Umbilical cord (tissue), 2 donors: ENCODE results near the gene PPM1H. TPM values are rescaled to one million over a fixed set of nuclear protein-coding genes. Genes with fewer than 3 reads are reported as not detected.

Experiments used
- DNase-seq: peaks from one replicate; pipeline ENCODE4 v3.0.0-alpha.2; 2015; ENCODE audit warnings: low spot score
- total RNA-seq: library from RNA; depleted of rRNA; stranded (reverse); fragments of >200 nt; gene quantifications from one replicate; pipeline ENCODE4 v1.2.3, GENCODE V29; 2014; ENCODE audit warnings: low replicate concordance; ENCODE audit not compliant: insufficient read depth

PPM1H gene
- total RNA-seq, 1 donor from 2014 or later: 1.9 TPM

DNA sequence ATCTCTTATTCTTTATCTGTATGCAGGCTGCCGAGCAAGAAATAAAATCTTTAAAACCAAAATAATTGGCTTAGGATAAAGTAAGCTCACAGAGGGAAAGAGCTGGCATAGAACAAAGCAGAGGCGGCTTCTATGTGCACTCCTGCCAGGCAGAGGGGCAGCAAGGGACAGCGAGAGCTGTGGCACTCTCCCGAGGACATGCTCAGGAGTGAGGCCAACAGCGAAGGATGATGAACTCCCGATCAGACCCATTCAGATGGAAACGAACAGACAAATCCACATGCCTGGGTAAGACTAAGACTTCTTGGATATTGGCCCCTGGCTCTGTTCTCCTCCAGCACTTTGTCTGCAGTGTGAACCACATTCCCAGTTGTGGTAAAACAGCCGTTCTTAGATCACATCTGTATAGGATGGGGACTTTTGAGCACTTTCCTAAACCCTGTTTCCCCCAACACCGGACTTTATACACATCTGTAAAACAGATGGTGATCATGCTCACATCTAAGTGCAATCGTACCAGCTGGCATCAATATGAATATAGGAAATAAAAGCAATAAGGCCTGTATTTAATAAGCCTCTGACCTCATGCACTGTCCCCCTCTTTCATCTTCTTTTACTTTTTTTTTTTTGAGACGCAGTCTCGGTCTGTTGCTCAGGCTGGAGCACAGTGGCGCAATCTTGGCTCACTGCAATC is 134.1 kb downstream of the PPM1H start:
- DNase-seq: no peak

DNA sequence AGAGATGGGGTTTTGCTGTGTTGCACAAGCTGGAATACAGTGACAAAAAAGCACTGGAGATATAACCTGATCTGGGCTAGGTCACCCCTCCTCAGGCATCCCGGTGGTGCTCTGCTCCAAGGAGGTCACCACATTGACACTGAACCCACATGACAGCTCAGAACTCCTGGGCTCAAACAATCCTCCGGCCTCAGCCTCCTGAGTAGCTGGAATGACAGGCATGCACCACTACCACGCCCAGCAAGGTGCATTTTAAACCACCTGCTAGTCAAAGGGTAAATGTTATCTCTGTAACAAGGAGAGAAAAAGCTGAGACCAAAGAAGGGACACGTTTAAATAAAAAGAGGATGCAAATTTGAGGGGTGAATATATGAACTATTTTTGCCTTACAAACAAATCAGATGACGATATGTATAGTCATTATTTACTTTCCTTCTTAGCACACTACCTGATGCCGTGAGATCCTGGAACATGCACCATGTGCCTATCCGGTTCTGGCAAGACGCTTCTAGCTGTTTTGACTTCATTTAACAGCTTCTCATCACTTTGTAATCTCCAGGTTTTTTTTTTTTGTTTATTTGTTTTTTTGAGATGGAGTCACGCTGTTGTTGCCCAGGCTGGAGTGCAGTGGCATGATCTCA is 135.1 kb downstream of the PPM1H start:
- DNase-seq: no peak

DNA sequence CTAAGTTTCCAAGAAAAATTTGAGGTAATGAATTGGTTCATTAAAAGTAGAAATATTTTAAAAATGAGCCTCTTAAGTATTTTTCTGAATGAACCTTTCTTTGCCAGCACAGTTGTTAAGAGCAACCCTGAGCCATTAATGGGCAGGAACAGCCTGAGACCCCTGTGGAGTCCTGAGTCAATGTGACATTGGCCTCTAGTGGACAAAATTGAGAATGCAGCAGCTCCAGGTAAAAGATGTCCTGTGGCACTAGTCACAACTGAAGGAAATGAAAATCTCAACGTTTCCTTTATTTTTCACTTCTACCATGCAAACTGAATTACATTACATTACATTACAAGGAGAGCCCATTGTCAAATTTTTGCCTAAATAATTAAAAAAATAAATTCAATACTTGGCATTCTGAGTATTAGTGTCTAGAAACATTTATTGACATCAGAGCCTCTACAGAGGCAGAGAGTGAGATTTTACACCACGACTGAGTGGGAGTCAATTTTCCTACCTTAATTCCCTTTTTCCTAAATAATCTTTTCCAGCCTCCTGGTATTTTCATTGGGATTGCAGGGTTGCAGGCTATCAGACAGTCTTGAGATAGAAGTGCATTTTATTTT is 135.7 kb downstream of the PPM1H start:
- DNase-seq: peak; percentile 80

DNA sequence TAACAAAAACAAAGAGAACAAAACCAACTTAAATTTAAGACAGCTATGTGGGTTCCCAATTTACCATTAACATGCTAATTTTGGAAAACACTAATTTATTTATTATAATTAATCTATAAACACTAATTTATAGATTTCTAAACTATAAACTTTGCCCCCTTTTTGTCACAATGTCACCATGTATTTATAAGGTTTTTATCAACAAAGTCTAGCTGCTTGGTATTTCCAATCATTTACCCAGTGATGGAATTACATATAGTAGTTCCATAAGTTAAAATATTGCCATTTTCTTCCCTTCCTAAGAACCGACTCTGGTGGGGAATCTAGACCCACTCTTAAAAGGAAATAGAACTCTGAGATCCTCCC is 140.7 kb downstream of the PPM1H start:
- no peak for DNase-seq

DNA sequence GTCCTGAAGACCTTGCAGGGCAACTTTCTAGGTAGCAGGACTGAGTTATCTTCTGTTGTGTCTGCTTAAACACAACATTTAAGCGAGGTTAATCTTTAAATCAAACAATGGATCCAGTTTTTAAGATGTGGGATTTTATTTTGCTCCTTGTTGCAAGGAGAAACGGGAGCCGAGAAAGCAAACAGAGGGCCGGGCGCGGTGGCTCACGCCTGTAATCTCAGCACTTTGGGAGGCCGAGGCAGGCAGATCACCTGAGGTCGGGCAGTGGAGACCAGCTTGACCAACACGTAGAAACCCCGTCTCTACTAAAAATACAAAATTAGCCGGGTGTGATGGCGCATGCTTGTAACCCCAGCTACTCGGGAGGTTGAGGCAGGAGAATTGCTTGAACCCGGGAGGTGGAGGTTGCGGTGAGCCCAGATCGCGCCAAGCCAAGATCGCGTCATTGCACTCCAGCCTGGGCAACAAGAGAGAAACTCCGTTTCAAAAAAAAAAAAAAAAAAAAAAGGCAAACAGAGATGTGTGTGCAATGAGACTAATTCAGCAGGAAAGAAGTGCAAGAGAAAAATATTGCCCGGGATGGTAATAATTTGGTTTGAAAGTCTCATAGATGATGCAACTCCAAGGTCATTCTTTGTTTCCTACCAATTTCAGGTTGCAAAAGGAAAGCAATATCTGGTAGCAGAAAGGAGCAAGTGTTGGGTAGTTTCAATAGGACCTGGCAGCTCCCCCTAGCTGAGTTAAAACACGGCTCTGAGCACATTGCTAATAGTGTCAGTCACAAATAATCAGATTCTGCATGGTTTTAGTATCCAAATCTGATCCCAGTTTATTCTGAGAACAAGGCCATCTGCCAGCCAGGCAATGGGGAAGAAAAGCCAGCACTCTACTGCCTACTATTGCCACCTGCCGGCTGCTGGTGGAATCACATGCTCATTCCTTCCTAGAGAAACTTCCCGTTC is 141.4 kb downstream of the PPM1H start:
- peak; percentile 89 for DNase-seq

DNA sequence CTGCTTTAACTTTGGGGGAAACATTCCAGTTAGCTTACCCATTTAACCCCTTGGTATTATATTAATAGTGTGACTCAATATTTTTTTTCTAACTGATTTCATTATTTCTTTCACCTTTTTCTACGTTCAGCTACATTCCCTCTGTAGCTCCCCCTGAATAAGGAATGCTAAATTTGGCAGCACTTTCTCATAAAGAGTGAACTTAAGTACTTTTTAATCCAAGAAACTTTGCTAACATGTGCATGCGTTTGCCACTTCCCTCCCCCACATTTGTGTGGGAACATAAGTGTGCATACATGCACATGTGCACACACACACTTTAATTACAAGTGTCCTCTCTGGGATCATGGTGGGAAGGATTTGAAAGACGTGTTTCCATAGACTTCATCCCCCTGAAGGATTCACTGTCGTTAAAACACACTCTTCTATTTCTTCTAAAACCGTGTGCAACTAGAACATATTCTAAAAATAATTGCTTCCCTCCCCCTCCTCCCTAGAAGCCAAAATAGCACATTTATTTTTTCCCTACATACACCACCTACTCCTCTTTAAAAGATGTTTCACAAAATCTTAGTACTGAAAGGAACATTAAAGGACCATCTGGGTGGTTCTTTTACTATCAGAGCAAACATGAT is 142.6 kb downstream of the PPM1H start:
- no peak for DNase-seq

DNA sequence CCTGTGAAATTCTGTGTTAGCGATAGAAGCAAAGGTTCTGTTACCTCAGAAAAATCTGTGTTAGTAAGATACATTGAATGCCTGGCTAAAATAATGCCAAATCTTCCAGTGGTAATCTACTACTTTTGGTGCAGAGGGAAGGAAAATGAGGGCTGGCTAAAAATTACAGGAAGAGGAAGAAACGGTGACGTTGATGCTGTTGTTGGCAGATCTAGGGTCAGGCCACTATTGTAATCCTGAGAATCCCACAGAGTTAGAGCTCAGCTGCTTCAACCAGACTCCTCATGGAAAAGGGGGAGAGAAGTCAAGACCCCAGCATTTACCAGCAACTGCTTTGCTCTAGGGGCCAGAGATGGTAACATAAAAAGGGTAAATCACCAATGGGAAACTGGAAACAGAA is 145.1 kb downstream of the PPM1H start:
- no peak for DNase-seq

DNA sequence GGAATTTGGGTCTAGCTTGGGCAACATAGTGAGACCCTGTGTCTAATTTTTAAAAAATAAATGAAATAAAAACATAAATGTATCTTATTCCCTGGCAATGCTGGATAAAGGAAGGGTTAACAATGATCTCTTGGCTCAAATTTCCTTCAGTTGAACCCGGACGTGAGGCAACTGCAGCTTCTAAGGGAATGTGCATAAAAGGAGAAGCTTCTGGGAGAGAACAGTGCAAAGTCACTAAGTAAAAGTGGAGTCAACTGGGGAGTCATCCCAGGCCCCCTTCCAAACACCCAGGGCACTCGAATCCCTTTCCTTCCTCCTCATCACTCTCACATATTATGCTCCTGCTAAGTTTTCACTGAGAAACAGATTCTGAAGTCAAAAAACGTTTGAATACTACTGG is 147.3 kb downstream of the PPM1H start:
- DNase-seq: peak; percentile 38

DNA sequence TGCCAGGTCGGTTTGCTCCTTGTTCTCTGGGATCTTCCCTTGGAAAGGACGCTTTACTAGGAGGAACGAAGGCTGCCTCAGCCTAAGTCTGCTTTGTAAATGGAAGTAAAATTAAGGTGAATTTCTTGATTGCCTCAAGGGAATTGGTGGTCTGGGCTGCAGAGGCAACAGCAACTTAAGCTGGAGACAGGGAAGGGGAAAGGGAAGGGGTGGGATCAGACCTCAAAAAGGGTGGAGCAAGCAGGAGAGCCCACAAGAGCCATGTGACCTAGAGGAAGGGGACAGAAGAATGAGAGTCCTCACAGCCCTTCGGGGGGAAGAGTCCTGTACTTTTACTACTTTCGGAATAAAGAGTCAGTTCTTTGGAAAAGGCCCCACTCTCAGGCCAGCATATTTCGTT is 147.9 kb downstream of the PPM1H start:
- no peak for DNase-seq

DNA sequence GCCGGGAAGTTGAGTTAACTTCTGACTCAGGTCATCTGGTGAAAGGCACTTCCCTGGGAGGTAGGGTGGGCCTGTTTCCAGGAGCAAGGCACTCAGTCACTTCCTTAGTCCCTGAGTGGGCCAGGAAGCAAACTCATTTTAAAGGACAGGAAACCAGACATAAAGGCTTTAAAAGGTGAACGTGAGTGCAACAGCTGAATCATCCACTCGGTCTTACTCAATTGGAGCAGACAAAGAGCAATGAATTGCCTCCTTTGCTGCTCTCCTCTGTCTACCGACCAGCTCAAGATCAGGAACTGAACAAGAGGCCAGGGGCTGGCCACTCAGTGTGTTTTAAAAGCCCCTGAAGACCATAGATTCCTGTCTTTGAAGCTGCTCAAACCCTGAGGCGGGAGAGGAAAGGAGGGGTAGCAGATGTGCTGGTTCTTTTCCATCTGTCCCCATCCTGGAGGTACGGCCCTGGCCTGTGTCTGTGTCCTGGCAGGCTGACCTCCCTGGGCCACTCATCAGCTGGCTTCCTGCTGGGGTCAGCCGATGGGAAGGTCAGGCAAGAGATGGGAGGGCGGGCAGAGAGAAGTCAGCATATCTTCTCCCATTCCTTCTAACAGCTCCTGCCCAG is 148.9 kb downstream of the PPM1H start:
- DNase-seq: peak; percentile 62

DNA sequence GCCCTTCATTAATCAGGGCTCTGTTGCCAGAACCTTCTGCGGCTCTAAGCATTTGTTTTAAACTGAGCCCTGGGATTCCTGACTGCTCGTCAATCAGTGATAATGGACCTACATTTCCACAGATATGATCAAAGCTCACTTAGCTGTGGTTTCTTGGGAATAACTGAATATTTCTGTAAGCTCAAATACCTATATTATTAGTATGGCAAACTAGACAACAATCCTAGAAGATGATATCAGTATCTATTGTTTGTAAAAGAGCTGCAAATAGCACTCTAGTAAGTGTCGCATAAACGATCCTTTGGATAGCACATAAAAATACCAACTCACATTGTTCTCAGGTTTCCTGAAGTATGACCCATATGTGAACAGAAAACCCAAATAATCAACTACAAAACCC is 150.4 kb downstream of the PPM1H start:
- DNase-seq: no peak

DNA sequence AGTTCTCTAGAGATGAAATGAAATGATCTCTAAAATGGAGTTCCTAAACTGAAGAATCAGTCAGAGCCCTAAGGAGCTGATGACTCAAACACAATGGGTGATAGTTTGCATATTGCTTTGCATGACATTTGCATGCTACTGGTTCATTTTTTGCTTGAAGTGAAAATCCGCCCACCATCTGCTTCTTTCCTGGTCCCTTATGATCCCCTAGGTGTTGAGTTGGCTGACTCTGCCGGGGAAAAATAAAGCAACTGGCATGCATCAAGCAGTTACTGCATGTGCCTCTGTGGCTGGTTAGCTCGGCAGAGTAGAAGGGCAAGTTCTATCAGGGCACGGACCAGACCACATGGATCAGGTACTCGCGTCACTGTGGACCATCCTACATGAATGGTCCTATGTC is 151.1 kb downstream of the PPM1H start:
- no peak for DNase-seq

DNA sequence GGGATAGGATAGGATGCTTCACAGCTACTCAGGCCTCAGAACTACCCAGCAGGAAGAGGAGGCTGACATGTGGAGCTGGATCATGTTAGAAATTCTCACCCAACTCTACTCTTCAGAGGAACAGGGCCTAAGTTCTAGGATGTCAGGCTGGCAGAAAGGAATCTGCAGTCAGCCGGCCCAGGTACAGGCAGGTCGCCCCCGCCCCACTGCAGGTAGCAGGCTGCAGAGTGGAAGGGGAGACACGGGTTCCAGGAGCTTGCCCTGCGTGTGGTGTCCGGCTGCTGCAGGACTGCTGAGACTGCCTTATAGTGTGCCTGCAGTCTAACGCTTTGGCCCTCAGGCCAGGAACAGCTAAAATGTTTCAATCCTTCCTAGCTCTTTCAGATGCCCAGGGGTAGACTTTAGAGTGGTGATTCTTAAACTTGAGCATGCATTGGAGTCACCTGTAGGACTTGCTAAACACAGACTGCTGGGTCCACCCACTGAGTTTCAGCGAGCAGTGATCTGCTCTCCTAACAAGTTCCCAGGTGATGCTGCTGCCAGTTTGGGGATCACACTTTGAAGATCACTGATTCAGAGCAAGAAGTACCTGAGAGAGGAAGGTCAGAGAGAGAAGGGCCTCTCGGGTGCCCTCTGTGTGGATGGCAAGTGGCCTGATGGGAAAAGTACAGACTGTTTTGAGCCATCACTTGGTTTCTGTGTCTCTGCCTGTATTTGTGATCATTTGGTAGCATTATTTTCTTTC is 153.6 kb downstream of the PPM1H start:
- DNase-seq: no peak

DNA sequence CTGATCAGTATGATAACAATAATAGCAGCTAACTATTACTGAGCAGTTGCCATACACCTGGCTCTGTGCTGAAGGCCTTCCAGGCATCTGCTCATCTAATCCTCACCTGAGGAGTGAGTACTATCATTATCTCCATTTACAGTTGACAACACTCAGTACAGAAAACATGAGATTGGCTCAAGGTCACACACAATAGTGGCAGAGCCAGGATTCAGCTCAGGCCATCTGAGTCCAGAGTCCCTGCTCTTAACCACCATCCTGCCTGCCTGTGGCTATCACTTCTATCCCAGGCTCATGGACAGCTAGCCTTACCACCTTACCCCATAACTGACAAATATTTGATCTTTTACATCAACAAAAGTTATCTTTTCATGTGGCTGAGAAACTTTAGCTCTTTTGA is 155.5 kb downstream of the PPM1H start:
- no peak for DNase-seq

DNA sequence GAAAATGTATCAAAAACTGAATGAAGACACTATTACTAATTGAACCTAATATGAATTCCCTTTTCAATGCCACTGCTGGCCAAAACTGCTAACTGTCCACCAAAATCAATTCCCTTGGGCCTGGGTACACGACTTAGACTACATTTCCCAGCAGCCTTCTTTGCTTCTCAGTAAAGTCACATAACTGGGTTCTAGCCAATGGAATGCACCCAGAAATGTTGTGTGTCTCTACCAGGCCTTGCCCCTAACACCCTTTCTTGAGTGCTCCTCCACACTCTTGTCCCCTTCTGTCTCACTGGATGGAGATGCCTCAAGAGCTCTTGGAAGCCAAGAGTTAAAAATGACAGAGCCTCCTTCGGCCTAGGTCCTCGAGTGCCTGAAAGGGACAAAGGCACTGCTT is 156.8 kb downstream of the PPM1H start:
- DNase-seq: no peak

DNA sequence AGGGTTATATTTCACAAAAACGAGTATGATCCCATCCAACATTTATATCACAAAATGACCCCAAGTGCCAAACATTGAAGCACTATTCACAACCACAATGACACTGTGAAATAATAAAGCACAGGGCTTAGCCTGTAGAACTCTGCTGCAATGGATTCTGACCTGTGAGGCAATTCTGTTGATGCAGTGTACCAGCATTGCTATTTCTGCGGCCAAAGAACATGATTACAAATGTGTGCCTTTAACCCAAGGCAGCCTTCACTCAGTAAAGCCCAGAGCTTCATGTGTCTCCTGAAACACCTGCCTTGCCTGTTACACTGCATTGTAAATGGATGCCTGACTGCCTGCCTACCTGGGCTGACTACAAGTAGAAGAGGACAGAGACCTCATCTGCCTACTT is 158.0 kb downstream of the PPM1H start:
- DNase-seq: no peak

DNA sequence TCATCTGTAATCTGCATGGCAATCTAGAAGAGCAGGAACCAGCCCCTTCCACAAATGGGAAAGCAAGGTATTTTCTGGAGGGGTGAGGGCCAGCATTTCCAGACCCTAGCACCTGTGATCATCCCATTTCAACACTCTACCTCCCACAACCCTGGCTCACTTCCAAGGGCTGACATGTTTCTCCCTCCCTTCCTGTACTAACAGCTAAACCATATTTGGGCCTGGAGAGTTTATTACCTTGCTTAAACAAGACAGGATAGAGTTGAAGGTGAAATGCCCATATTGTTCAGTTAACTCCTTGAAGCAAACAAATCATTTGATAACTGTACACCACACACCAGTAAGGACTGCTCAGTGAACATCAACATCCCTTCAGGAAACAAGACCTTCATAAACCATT is 158.4 kb downstream of the PPM1H start:
- DNase-seq: no peak

DNA sequence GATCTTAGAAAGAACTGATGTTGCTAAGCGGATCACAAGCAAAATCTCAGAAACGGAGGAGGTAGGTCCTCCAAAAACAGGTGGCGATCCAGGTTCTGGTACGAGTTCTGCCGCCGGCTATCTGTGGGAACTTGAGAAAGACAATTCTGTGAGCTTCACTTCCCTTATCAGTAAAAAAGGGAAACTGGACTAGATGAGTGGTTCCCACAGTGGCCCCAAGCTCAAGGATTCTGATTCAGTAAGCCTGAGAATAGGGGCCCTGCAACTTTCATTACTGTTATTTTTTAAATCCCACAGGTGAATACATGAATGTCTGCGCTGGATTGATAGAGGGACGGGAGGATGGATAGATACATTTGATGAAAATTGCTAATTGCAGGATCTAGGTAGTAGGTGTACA is 160.2 kb downstream of the PPM1H start:
- DNase-seq: no peak

DNA sequence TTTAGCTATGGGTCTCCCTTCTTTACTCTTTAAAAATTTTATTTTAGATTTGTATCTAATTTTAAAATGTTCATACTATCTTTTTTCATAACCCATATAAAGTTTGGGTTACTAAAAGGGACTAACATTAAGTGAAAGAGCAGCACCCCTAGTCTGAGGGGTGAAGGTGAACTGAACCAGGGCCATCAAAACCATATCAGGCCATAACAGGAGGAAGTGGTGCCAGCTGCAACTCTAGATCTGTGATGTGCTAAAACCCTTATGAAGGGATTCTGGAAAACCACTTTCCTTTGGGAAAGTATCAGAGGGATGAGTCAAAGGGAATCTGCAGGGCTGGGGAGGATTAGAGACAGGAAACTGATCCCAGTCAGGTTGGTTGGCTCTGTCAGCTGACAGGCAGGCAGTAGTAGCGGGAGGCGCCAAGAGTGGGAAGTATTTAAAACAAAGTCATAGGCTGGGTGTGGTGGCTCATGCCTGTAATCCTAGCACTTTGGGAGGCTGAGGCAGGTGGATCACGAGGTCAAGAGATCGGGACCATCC is 162.5 kb downstream of the PPM1H start:
- no peak for DNase-seq

DNA sequence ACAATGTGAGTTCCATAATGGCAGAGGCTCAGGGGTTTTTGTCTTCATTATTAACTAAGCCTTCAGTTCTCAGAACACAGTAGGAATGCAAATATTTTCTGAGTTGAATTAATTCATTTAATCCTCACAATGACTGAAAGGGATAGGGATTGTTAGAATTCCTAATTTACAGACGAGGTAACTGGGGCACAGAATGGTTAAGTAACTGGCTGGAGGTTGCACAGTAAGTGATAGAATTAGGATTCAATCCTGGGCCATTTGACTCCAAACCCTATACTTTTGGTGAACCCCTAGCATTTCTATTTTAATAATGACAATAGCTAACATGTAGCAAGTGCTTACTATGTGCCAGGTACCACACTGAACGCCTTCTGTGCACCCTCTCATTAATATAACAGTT is 163.1 kb downstream of the PPM1H start:
- DNase-seq: no peak
